ENCODE data around the gene P2RY14.

DNA sequence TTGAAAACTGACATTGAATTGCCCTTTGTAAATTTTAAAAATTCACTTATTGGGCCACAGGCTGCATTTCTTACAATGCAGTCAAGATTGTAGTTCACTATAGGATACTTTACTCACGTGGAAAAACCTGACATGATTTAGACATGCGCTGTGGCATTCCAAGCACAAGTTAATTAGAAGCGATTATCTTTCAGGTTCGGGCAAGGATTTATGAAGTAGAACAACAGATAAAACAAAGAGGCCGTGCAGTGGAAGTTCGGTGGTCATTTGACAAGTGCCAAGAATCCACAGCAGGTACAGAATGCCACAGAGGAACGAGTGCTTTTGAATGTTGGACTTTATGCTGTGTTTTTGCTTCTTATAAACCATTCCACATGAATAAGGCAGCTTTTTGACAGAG is 113.1 kb downstream of the P2RY14 start:
- TF ChIP-seq, protein P1, sequence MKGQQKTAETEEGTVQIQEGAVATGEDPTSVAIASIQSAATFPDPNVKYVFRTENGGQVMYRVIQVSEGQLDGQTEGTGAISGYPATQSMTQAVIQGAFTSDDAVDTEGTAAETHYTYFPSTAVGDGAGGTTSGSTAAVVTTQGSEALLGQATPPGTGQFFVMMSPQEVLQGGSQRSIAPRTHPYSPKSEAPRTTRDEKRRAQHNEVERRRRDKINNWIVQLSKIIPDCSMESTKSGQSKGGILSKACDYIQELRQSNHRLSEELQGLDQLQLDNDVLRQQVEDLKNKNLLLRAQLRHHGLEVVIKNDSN (CRISPR knock-in tag; IDR thresholded peaks at IDR 0.05) = no peak
- TF ChIP-seq, protein P2, sequence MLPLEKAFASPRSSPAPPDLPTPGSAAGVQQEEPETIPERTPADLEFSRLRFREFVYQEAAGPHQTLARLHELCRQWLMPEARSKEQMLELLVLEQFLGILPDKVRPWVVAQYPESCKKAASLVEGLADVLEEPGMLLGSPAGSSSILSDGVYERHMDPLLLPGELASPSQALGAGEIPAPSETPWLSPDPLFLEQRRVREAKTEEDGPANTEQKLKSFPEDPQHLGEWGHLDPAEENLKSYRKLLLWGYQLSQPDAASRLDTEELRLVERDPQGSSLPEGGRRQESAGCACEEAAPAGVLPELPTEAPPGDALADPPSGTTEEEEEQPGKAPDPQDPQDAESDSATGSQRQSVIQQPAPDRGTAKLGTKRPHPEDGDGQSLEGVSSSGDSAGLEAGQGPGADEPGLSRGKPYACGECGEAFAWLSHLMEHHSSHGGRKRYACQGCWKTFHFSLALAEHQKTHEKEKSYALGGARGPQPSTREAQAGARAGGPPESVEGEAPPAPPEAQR (CRISPR knock-in tag; IDR thresholded peaks at IDR 0.05) = no peak
- TF ChIP-seq HMGA2 (CRISPR knock-in tag; IDR thresholded peaks at IDR 0.05) = no peak
- no peak for TF ChIP-seq SOX15 (CRISPR knock-in tag; IDR thresholded peaks at IDR 0.05)
- no peak for TF ChIP-seq SP1 (CRISPR knock-in tag; conservative IDR thresholded peaks at IDR 0.05)
- TF ChIP-seq, protein P3, sequence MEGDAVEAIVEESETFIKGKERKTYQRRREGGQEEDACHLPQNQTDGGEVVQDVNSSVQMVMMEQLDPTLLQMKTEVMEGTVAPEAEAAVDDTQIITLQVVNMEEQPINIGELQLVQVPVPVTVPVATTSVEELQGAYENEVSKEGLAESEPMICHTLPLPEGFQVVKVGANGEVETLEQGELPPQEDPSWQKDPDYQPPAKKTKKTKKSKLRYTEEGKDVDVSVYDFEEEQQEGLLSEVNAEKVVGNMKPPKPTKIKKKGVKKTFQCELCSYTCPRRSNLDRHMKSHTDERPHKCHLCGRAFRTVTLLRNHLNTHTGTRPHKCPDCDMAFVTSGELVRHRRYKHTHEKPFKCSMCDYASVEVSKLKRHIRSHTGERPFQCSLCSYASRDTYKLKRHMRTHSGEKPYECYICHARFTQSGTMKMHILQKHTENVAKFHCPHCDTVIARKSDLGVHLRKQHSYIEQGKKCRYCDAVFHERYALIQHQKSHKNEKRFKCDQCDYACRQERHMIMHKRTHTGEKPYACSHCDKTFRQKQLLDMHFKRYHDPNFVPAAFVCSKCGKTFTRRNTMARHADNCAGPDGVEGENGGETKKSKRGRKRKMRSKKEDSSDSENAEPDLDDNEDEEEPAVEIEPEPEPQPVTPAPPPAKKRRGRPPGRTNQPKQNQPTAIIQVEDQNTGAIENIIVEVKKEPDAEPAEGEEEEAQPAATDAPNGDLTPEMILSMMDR (IDR thresholded peaks at IDR 0.05) = no peak
- TF ChIP-seq, protein P4, sequence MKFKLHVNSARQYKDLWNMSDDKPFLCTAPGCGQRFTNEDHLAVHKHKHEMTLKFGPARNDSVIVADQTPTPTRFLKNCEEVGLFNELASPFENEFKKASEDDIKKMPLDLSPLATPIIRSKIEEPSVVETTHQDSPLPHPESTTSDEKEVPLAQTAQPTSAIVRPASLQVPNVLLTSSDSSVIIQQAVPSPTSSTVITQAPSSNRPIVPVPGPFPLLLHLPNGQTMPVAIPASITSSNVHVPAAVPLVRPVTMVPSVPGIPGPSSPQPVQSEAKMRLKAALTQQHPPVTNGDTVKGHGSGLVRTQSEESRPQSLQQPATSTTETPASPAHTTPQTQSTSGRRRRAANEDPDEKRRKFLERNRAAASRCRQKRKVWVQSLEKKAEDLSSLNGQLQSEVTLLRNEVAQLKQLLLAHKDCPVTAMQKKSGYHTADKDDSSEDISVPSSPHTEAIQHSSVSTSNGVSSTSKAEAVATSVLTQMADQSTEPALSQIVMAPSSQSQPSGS (CRISPR knock-in tag; IDR thresholded peaks at IDR 0.05; ENCODE audit: borderline replicate concordance, low read depth) = no peak
- TF ChIP-seq TCF7 (CRISPR knock-in tag; IDR thresholded peaks at IDR 0.05; ENCODE audit: low read depth) = no peak
- TF ChIP-seq FOXJ3 (CRISPR knock-in tag; IDR thresholded peaks at IDR 0.05; ENCODE audit: borderline replicate concordance) = no peak
- TF ChIP-seq KAT7 (CRISPR knock-in tag; IDR thresholded peaks at IDR 0.05; ENCODE audit: borderline replicate concordance) = no peak
- TF ChIP-seq, protein P5, sequence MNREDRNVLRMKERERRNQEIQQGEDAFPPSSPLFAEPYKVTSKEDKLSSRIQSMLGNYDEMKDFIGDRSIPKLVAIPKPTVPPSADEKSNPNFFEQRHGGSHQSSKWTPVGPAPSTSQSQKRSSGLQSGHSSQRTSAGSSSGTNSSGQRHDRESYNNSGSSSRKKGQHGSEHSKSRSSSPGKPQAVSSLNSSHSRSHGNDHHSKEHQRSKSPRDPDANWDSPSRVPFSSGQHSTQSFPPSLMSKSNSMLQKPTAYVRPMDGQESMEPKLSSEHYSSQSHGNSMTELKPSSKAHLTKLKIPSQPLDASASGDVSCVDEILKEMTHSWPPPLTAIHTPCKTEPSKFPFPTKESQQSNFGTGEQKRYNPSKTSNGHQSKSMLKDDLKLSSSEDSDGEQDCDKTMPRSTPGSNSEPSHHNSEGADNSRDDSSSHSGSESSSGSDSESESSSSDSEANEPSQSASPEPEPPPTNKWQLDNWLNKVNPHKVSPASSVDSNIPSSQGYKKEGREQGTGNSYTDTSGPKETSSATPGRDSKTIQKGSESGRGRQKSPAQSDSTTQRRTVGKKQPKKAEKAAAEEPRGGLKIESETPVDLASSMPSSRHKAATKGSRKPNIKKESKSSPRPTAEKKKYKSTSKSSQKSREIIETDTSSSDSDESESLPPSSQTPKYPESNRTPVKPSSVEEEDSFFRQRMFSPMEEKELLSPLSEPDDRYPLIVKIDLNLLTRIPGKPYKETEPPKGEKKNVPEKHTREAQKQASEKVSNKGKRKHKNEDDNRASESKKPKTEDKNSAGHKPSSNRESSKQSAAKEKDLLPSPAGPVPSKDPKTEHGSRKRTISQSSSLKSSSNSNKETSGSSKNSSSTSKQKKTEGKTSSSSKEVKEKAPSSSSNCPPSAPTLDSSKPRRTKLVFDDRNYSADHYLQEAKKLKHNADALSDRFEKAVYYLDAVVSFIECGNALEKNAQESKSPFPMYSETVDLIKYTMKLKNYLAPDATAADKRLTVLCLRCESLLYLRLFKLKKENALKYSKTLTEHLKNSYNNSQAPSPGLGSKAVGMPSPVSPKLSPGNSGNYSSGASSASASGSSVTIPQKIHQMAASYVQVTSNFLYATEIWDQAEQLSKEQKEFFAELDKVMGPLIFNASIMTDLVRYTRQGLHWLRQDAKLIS (CRISPR knock-in tag; IDR thresholded peaks at IDR 0.05; ENCODE audit: borderline replicate concordance) = no peak
- TF ChIP-seq, protein P6, sequence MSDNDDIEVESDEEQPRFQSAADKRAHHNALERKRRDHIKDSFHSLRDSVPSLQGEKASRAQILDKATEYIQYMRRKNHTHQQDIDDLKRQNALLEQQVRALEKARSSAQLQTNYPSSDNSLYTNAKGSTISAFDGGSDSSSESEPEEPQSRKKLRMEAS (CRISPR knock-in tag; IDR thresholded peaks at IDR 0.05) = no peak
- no peak for TF ChIP-seq ZNF121 (CRISPR knock-in tag; IDR thresholded peaks at IDR 0.05)
- TF ChIP-seq, protein P7, sequence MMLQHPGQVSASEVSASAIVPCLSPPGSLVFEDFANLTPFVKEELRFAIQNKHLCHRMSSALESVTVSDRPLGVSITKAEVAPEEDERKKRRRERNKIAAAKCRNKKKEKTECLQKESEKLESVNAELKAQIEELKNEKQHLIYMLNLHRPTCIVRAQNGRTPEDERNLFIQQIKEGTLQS (CRISPR knock-in tag; conservative IDR thresholded peaks at IDR 0.05) = no peak
